GM06990 (cell line): ENCODE data around the gene REEP1.
"Not testable (repeated sequence)": the region's sequence is repeated elsewhere in the genome, so short reads cannot be mapped to it uniquely, and the experiment has no call there.

Source experiments
- DNase-seq: peaks from one replicate; pipeline ENCODE4 v3.0.0-alpha.2; 2011; ENCODE audit not compliant: insufficient read length; ENCODE audit errors: extremely low read depth
- H3K27me3 ChIP-seq: replicated peaks from 2 replicates; pipeline ENCODE4 v1.6.0; 2011; ENCODE audit warnings: low read length; ENCODE audit not compliant: control insufficient read depth, insufficient read depth
- H3K36me3 ChIP-seq: 2 replicates; pipeline ENCODE4 v1.5.1; 2011; ENCODE audit warnings: low read length; ENCODE audit not compliant: control insufficient read depth, insufficient read depth
- H3K4me3 ChIP-seq: replicated peaks from 2 replicates; pipeline ENCODE4 v1.5.1; 2011; ENCODE audit warnings: low read depth, mild to moderate bottlenecking, control low read depth, low read length
- CTCF ChIP-seq: IDR thresholded peaks from 2 replicates; pipeline ENCODE4 v1.5.1; 2011; ENCODE audit warnings: low read length, control low read depth, mild to moderate bottlenecking, inconsistent platforms; ENCODE audit not compliant: insufficient read depth, poor library complexity, severe bottlenecking

Gene REEP1

GRCh38 chr2:86357392-86357963, 20.1 kb upstream of the REEP1 start:
- H3K36me3 ChIP-seq: no peaks in the 10 kb centered on the region
- no peak for TF ChIP-seq CTCF
- no peak overlapping the region for H3K4me3 ChIP-seq
- no peaks in the 10 kb centered on the region for H3K27me3 ChIP-seq
- no peak for DNase-seq

- no peak overlapping the region for H3K4me3 ChIP-seq
- TF ChIP-seq CTCF: no peak
- no peaks in the 10 kb centered on the region for H3K36me3 ChIP-seq
- H3K27me3 ChIP-seq: no peaks in the 10 kb centered on the region
- no peak for DNase-seq
Measured at GRCh38 chr2:86352727-86353221, 15.3 kb upstream of the REEP1 start.

- no peaks in the 10 kb centered on the region for H3K36me3 ChIP-seq
- DNase-seq: no peak
- no peaks in the 10 kb centered on the region for H3K27me3 ChIP-seq
- H3K4me3 ChIP-seq: no peak overlapping the region
- no peak for TF ChIP-seq CTCF
Measured at GRCh38 chr2:86352137-86352726, 14.8 kb upstream of the REEP1 start.

GRCh38 chr2:86350751-86351150, 13.3 kb upstream of the REEP1 start:
- H3K4me3 ChIP-seq: no peak overlapping the region

GRCh38 chr2:86347401-86347800, 10.0 kb upstream of the REEP1 start:
- DNase-seq: no peak
- no peak for TF ChIP-seq CTCF
- no peak overlapping the region for H3K4me3 ChIP-seq
- H3K36me3 ChIP-seq: no peaks in the 10 kb centered on the region
- H3K27me3 ChIP-seq: no peaks in the 10 kb centered on the region

More at GRCh38 chr2:86350751-86351150, 13.3 kb upstream of the REEP1 start:
- Histone ChIP-seq H3K27me3 (no peaks in the 10 kb centered on the region), H3K36me3 (no peaks in the 10 kb centered on the region)
- no peak for DNase-seq
- no peak for TF ChIP-seq CTCF

GRCh38 chr2:86345783-86346370, 8.5 kb upstream of the REEP1 start:
- H3K36me3 ChIP-seq, DNase-seq, H3K4me3 ChIP-seq, H3K27me3 ChIP-seq: not testable (repeated sequence)
